SH-SY5Y (cell line): ENCODE results near the gene DNAH9.

Source experiments
- GATA2 ChIP-seq: IDR thresholded peaks from 2 replicates; pipeline ENCODE4 v1.6.1; 2011; ENCODE audit warnings: mild to moderate bottlenecking, low read depth, low read length
- GATA3 ChIP-seq: IDR thresholded peaks from 2 replicates; pipeline ENCODE4 v1.6.1; 2011; ENCODE audit warnings: low read depth, mild to moderate bottlenecking, low read length, moderate library complexity

Gene DNAH9

DNA sequence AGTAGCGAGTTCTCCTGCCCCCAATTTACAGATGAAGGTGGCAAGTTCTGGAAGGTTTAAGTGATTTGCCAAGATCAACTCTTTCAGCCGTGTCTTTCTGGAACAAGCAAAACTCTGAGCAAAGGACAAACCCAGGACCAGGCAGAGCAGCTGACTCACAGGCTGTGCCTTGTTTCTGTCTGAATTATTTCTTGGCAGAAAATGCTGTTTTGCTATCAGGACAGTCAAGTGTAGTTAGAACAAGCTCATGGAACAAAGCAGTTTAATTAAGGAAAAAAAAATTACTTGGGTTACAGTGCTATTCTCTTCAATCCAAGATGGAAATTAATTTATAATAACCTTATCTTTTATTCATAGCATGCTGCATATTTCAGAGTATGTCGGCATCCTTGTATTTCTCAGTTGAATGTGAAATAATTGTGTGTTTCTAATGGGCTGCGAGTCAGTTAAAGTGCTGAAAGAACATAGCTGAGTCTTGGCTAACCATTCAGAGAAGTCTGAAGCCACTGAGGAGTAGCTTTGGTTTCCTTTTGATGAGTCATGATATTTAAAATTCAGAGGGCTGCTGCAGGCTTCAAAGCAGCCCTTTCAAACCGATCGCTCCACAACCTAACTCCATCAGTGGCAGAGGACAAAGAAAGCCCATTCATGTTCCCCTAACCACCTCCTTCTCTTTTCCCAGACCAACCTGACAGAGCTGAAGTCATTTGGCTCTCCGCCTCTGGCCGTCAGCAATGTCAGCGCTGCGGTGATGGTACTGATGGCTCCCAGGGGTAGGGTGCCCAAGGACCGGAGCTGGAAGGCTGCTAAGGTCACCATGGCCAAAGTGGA is 255.3 kb downstream of the DNAH9 start:
- no peak for TF ChIP-seq GATA2
- TF ChIP-seq GATA3, result no peak

DNA sequence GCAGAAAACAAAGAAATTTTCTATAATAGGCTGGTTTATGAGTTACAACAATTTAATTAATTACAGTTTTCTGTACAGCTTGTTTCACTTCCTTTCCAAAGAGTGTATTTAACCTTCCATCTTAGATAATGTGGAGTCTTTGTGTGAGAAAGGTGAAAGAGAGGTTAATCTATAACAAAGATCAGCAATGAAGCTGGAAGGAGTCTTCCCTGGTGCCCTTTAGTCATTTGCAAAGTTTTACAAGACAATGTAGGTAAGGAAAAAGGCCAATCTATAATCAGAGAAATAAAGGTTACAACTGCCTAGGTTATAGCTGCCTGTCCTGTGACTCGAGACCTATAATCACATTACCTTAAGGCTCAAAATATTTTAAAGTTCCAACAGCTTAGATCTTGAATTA is 257.0 kb downstream of the DNAH9 start:
- TF ChIP-seq GATA2 (no peak), GATA3 (no peak)

GRCh38 chr17:11857006-11857405 is 258.7 kb downstream of the DNAH9 start:
- no peak for TF ChIP-seq GATA3
- TF ChIP-seq GATA2, result no peak

DNA sequence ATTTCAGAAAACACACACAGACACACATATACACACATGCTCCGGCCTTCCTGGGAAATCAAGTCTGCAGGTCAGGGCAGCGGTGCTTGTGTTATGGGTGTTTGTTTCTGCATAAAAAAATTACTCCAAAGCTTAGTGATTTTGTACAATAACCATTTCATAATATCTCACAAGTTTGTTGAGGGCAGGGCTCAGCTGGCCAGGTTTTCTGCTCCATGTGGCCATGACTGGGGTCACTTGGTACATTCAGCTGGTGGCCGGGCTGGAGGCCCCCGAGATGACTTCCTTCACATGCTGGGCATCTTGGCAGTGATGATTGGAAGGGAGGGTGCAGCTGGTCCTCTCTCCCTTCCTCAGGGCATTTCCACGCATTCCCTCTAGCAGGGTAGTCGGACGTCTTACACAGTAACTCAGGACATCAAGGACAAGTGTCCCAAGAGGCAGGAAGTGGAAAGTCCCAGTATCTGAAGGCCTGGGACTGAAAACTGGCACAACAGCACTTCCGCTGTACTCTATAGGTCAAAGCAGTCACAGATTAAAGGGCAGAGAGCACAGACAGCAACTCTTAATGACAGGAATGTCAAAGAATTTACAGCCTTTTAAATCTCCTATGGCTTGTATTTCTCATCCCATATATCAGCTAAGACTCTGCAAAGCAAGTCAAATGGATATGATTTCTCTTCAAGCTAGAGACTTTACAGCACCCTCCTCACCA is 271.6 kb downstream of the DNAH9 start:
- TF ChIP-seq GATA3 (no peak), GATA2 (no peak)

- no peak for TF ChIP-seq GATA2
- no peak for TF ChIP-seq GATA3
Observed at GRCh38 chr17:11871773-11872172, 273.5 kb downstream of the DNAH9 start.

GRCh38 chr17:11874756-11875155 is 276.5 kb downstream of the DNAH9 start:
- TF ChIP-seq GATA3, result no peak
- no peak for TF ChIP-seq GATA2

DNA sequence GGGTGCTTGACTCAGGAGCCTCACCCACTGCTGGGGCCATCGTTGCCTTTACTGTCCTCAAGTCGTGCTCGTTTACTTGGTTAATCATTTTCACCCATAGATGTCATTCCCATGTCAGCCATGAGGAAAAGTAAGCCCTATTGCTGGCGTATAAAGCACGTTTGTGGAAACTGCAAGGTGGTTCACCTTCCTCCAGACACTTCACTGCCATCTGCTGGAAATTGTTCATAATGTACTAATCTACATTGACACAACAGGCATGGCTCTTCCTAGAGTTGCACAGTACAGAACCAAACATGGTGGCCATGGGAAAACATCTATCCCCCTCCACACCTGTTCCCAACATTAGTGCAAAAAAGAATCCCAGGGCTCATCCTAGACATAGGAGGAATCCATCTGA is 282.4 kb downstream of the DNAH9 start:
- TF ChIP-seq GATA3 (no peak), GATA2 (no peak)

DNA sequence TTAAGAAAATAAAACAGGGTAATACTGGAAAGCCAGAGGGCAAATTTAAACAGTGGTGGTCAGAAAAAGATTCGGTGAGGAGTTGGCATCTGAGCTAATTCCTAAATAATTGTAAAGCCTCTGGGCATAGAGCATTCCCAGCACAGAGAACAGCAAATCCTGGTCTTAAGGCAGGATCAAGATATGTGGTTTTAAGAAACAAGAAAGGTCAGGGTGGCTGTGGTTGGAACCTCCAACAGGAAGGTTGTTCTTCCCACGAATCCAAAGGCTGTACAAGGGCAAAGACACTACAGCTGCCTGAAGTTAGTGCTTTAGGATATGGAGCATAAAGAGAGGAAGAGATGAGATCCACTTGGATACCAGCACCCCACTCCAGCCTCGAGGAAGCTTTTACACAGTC is 284.4 kb downstream of the DNAH9 start:
- TF ChIP-seq GATA3, result no peak
- no peak for TF ChIP-seq GATA2

- TF ChIP-seq GATA3, result no peak
- no peak for TF ChIP-seq GATA2
Observed at GRCh38 chr17:11885051-11885450, 286.8 kb downstream of the DNAH9 start.

DNA sequence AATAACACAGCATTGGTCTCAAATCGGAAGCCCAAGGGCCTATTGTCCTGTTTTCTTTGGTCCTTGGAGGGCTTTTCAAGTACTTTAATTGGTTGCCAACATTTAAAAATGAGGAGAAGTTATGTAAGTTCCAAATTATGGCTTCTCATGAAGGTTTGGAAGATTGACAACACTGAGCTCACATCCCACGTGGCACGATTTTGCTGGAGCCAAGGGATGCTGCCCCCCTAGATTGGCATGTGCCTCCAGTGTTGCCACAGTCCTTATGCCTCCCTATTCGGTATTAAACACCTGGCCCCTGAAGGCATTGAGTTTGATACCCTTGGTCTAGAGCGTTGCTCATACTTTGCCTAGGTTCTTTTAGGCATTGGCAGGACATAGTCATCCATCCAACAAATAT is 291.0 kb downstream of the DNAH9 start:
- no peak for TF ChIP-seq GATA2

GRCh38 chr17:11893862-11894261 is 295.6 kb downstream of the DNAH9 start:
- no peak for TF ChIP-seq GATA3
- no peak for TF ChIP-seq GATA2

DNA sequence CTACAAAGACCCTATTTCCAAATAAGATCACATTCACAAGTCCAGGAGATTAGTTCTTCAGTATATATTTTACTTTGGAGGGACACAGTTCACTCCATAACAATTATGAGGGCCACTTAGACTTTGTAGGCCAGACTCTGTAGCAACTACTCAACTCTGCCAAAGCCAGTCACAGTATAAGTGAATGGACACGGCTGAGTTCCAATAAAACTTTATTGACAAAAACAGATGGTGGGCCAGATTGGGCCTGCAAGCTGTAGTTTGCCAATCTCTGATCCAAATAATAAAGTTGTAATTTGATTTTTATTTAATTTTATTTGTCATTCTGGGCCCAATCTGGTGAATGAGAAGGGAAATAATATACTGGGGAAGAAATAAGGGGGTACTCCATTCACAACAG is 297.9 kb downstream of the DNAH9 start:
- TF ChIP-seq GATA2 (no peak), GATA3 (no peak)

DNA sequence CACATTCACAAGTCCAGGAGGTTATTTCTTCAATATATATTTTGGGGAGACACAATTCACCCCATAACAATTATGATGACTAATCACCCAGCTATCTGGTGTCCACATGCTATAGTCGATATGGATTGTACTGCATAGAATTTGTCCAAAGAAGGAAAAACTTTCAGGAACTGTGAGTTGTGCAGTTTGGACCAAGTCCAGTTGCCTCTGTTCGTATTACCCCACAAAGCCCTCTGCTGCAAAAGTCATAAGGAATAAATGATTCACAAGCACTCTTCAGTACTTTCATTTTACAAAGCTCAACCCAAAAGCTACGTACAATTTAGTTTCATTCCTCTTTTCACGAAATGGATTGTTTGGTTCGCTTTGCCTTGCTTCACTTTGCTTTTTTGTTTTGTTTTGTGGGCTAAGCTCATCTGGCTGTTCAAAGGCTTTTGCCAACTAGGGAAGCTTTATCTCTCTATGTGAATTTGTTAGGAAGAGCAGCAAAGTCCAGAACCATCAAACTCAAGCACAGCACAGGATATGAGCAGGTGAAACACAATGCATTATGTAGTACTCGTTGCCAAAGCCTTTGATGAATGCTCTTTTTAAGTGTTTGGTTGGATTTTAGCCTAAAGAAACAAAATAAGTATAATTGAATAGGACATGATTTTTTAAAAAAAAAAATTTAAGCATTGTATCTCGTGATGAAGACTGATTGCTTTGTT is 300.4 kb downstream of the DNAH9 start:
- TF ChIP-seq GATA3 (no peak), GATA2 (no peak)

DNA sequence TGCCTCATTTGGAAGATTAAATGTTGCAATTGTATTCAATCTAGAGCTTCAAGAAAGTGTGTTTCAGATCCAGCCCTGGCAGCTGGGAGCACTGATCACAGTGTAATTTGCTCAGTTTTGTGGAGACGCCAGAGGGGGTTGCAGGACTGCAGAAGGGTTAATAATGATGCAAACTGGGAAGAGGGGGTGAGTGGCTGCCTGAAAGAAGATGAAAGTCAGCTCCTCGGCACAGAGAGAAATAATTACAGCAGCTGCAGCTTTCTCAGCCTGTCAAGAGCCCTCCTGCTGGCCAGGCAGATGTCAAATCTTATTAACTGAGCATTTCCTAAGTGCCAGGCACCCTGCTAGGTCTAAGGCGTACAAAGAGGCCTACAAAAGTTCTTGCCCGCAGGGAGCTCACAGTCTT is 301.3 kb downstream of the DNAH9 start:
- TF ChIP-seq GATA3 (no peak), GATA2 (no peak)
